ENCODE data around the gene CAPZB. TPM values are rescaled to one million over a fixed set of nuclear protein-coding genes. Genes with fewer than 3 reads are reported as not detected.

The CAPZB gene
- total and polyA plus RNA-seq, 7 donors, result 179 to 284 (median 224) TPM

- H3K9me3 ChIP-seq, result no peaks in the 10 kb centered on the region
- no peaks in the 10 kb centered on the region for H3K4me1 ChIP-seq
- intact Hi-C loops (cut with DNase I), result loop anchor here in 1 of 2 donors (1.0 kb wide), 1 partner anchor 306 kb away; no protein-coding TSS in a partner anchor
- ATAC-seq, result peak in 1 of 4 donors; percentile 3
- H3K4me3 ChIP-seq, result no peak overlapping the region
- WGBS, 3 donors, result 79 to 82% (median 80%) methylated on average over 11 of the region's 11 CpGs
- H3K36me3 ChIP-seq (ENCODE audit: insufficient read depth in 1 of 2, low read depth in 1 of 2), result peaks cover 3 to 53% of the 10 kb centered on the region in 2 donors
- H3K27me3 ChIP-seq (ENCODE audit: insufficient read depth in 3 of 3, low read length in 2 of 3), result no peaks in the 10 kb centered on the region
- DNase-seq, result no peak
- no peak overlapping the region for H3K27ac ChIP-seq
- no peak for TF ChIP-seq CTCF (IDR thresholded peaks at IDR 0.05)
These were observed 140.5 kb downstream of the CAPZB start for GRCh38 chr1:19344831-19345230.

- intact Hi-C loops (cut with DNase I), result no loop called here
These were observed 140.9 kb downstream of the CAPZB start for GRCh38 chr1:19344372-19344810.

GRCh38 chr1:19343617-19344350, 141.6 kb downstream of the CAPZB start:
- no peak for TF ChIP-seq CTCF (IDR thresholded peaks at IDR 0.05)
- H3K9me3 ChIP-seq, result no peaks in the 10 kb centered on the region
- no peak overlapping the region for H3K4me3 ChIP-seq
- 82 to 85% (median 83%) methylated on average over 19 to 20 of the region's 20 CpGs for WGBS, 3 donors
- H3K27me3 ChIP-seq (ENCODE audit: insufficient read depth in 3 of 3, low read length in 2 of 3), result no peaks in the 10 kb centered on the region
- H3K27ac ChIP-seq, result no peak overlapping the region
- peaks cover 3 to 58% of the 10 kb centered on the region in 2 donors for H3K36me3 ChIP-seq (ENCODE audit: insufficient read depth in 1 of 2, low read depth in 1 of 2)
- ATAC-seq (no peak), DNase-seq (no peak)
- no peaks in the 10 kb centered on the region for H3K4me1 ChIP-seq
- intact Hi-C loops (cut with DNase I), result loop anchor here in 1 of 2 donors (2.0 kb wide), 1 partner anchor 313 kb away; no protein-coding TSS in a partner anchor

More at GRCh38 chr1:19344372-19344810, 140.9 kb downstream of the CAPZB start:
- ATAC-seq (peak; percentile 83 to 91 (median 86)), DNase-seq (peak; percentile 70 to 82)
- WGBS, 3 donors, result 37 to 59% (median 45%) methylated on average over 12 of the region's 12 CpGs
- Histone ChIP-seq H3K27me3 (ENCODE audit: insufficient read depth in 3 of 3, low read length in 2 of 3) (no peaks in the 10 kb centered on the region), H3K36me3 (ENCODE audit: insufficient read depth in 1 of 2, low read depth in 1 of 2) (peaks cover 3 to 53% of the 10 kb centered on the region in 2 donors), H3K4me3 (no peak overlapping the region), H3K27ac (no peak overlapping the region), H3K4me1 (no peaks in the 10 kb centered on the region), H3K9me3 (no peaks in the 10 kb centered on the region)
- TF ChIP-seq CTCF (IDR thresholded peaks at IDR 0.05), result peak; percentile 95

- DNase-seq (no peak), ATAC-seq (peak in 1 of 4 donors; percentile 2)
- intact Hi-C loops (cut with DNase I), result loop anchor here in 1 of 2 donors (2.0 kb wide), 1 partner anchor 314 kb away; no protein-coding TSS in a partner anchor
- no peaks in the 10 kb centered on the region for H3K9me3 ChIP-seq
- 84 to 85% (median 84%) methylated on average over 33 of the region's 33 CpGs for WGBS, 3 donors
- no peak overlapping the region for H3K27ac ChIP-seq
- no peaks in the 10 kb centered on the region for H3K27me3 ChIP-seq (ENCODE audit: insufficient read depth in 3 of 3, low read length in 2 of 3)
- H3K36me3 ChIP-seq (ENCODE audit: insufficient read depth in 1 of 2, low read depth in 1 of 2), result peaks cover 3 to 65% of the 10 kb centered on the region in 2 donors
- no peak overlapping the region for H3K4me3 ChIP-seq
- TF ChIP-seq CTCF (IDR thresholded peaks at IDR 0.05), result no peak
- no peaks in the 10 kb centered on the region for H3K4me1 ChIP-seq
These were observed 142.3 kb downstream of the CAPZB start for GRCh38 chr1:19342894-19343616.
